IPS-18a (cell line): ENCODE data around the gene ZNF142.
A peak's percentile ranks its signal among the peaks of the same experiment; 100 is the strongest.
"Not testable (repeated sequence)": the region's sequence is repeated elsewhere in the genome, so short reads cannot be mapped to it uniquely, and the experiment has no call there.

ENCODE experiments used
- H3K27ac ChIP-seq: one replicate; pipeline ENCODE4 v1.5.1; 2013; ENCODE audit warnings: low read length
- H3K27me3 ChIP-seq: one replicate; pipeline ENCODE4 v1.6.1; 2013; ENCODE audit warnings: mild to moderate bottlenecking, low read length; ENCODE audit not compliant: control insufficient read depth, insufficient read depth
- H3K36me3 ChIP-seq: one replicate; pipeline ENCODE4 v1.6.1; 2013; ENCODE audit warnings: low read depth, low read length; ENCODE audit not compliant: control insufficient read depth
- H3K4me1 ChIP-seq: one replicate; pipeline ENCODE4 v1.6.1; 2013; ENCODE audit warnings: low read depth, low read length; ENCODE audit not compliant: control insufficient read depth
- H3K4me3 ChIP-seq: one replicate; pipeline ENCODE4 v1.5.1; 2013; ENCODE audit warnings: low read length
- H3K9ac ChIP-seq: one replicate; pipeline ENCODE4 v1.6.1; 2013; ENCODE audit warnings: mild to moderate bottlenecking, low read length, moderate library complexity
- H3K9me3 ChIP-seq: one replicate; pipeline ENCODE4 v1.6.1; 2013; ENCODE audit warnings: low read depth, low read length; ENCODE audit not compliant: control insufficient read depth

Gene ZNF142

GRCh38 chr2:218659258-218659987 is at the start of gene ZNF142, which contains the start of gene BCS1L:
ZNF142 (minus strand) TSS chr2:218659623; CDS start chr2:218656429, 3,194 bp downstream.
BCS1L (plus strand) TSS chr2:218659683; CDS start chr2:218660988, 1,305 bp downstream.
- Histone ChIP-seq H3K9me3 (no peaks in the 10 kb centered on the region), H3K9ac (peak within 1 kb of the TSS; percentile 93), H3K36me3 (peaks cover 47% of the 10 kb centered on the region), H3K4me1 (no peaks in the 10 kb centered on the region), H3K4me3 (peak within 1 kb of the TSS; percentile 92), H3K27me3 (no peaks in the 10 kb centered on the region), H3K27ac (peak within 1 kb of the TSS; percentile 80)

GRCh38 chr2:218708086-218708485 is 48.7 kb upstream of the ZNF142 start:
- no peak overlapping the region for H3K27ac ChIP-seq
- H3K9me3 ChIP-seq: no peaks in the 10 kb centered on the region
- H3K27me3 ChIP-seq: no peaks in the 10 kb centered on the region
- H3K9ac ChIP-seq: no peak overlapping the region
- H3K36me3 ChIP-seq: no peaks in the 10 kb centered on the region
- no peak overlapping the region for H3K4me3 ChIP-seq
- H3K4me1 ChIP-seq: peaks cover 8% of the 10 kb centered on the region

GRCh38 chr2:218703341-218703740 is 43.9 kb upstream of the ZNF142 start:
- Histone ChIP-seq H3K9ac (no peak overlapping the region), H3K27me3 (no peaks in the 10 kb centered on the region), H3K4me1 (no peaks in the 10 kb centered on the region), H3K4me3 (no peak overlapping the region), H3K9me3 (no peaks in the 10 kb centered on the region), H3K36me3 (peaks cover 16% of the 10 kb centered on the region), H3K27ac (no peak overlapping the region)

GRCh38 chr2:218701806-218702205 is 42.4 kb upstream of the ZNF142 start:
- H3K9ac ChIP-seq: no peak overlapping the region
- H3K36me3 ChIP-seq: peaks cover 16% of the 10 kb centered on the region
- H3K4me1 ChIP-seq: no peaks in the 10 kb centered on the region
- no peak overlapping the region for H3K4me3 ChIP-seq
- no peak overlapping the region for H3K27ac ChIP-seq
- no peaks in the 10 kb centered on the region for H3K9me3 ChIP-seq
- no peaks in the 10 kb centered on the region for H3K27me3 ChIP-seq

GRCh38 chr2:218698885-218699284 is 39.5 kb upstream of the ZNF142 start:
- no peaks in the 10 kb centered on the region for H3K27me3 ChIP-seq
- no peaks in the 10 kb centered on the region for H3K4me1 ChIP-seq
- H3K9me3 ChIP-seq: no peaks in the 10 kb centered on the region
- no peak overlapping the region for H3K9ac ChIP-seq
- peaks cover 22% of the 10 kb centered on the region for H3K36me3 ChIP-seq
- no peak overlapping the region for H3K4me3 ChIP-seq
- no peak overlapping the region for H3K27ac ChIP-seq

- Histone ChIP-seq H3K27ac (no peak overlapping the region), H3K4me1 (no peaks in the 10 kb centered on the region), H3K36me3 (peaks cover 49% of the 10 kb centered on the region), H3K4me3 (no peak overlapping the region), H3K9me3 (no peaks in the 10 kb centered on the region), H3K9ac (no peak overlapping the region), H3K27me3 (no peaks in the 10 kb centered on the region)
These were observed 35.2 kb upstream of the ZNF142 start for GRCh38 chr2:218694405-218695145.

GRCh38 chr2:218691234-218691633 is 31.8 kb upstream of the ZNF142 start:
- Histone ChIP-seq H3K36me3 (peaks cover 40% of the 10 kb centered on the region), H3K27me3 (no peaks in the 10 kb centered on the region), H3K4me3 (no peak overlapping the region), H3K4me1 (no peaks in the 10 kb centered on the region), H3K9me3 (no peaks in the 10 kb centered on the region), H3K27ac (no peak overlapping the region), H3K9ac (no peak overlapping the region)

GRCh38 chr2:218687400-218688060 is 28.1 kb upstream of the ZNF142 start:
- not testable (repeated sequence) for H3K27ac ChIP-seq, H3K9ac ChIP-seq, H3K9me3 ChIP-seq, H3K4me1 ChIP-seq, H3K4me3 ChIP-seq, H3K27me3 ChIP-seq
- peaks cover 21% of the 10 kb centered on the region for H3K36me3 ChIP-seq

- H3K9ac ChIP-seq: no peak overlapping the region
These were observed 20.6 kb upstream of the ZNF142 start for GRCh38 chr2:218680061-218680460.

GRCh38 chr2:218679119-218679518 is 19.7 kb upstream of the ZNF142 start:
- Histone ChIP-seq H3K9ac (no peak overlapping the region), H3K27ac (no peak overlapping the region), H3K36me3 (peaks cover 22% of the 10 kb centered on the region), H3K9me3 (no peaks in the 10 kb centered on the region), H3K4me3 (no peak overlapping the region), H3K4me1 (no peaks in the 10 kb centered on the region), H3K27me3 (no peaks in the 10 kb centered on the region)

More at GRCh38 chr2:218680061-218680460, 20.6 kb upstream of the ZNF142 start:
- Histone ChIP-seq H3K9me3 (no peaks in the 10 kb centered on the region), H3K36me3 (peaks cover 22% of the 10 kb centered on the region), H3K4me3 (no peak overlapping the region), H3K4me1 (no peaks in the 10 kb centered on the region), H3K27ac (no peak overlapping the region), H3K27me3 (no peaks in the 10 kb centered on the region)

- peak within 1 kb of the TSS; percentile 74 for H3K27ac ChIP-seq
- H3K36me3 ChIP-seq: peaks cover 20% of the 10 kb centered on the region
- H3K4me1 ChIP-seq: no peaks in the 10 kb centered on the region
- H3K4me3 ChIP-seq: peak within 1 kb of the TSS; percentile 86
- no peaks in the 10 kb centered on the region for H3K27me3 ChIP-seq
- peak within 1 kb of the TSS; percentile 86 for H3K9ac ChIP-seq
- H3K9me3 ChIP-seq: no peaks in the 10 kb centered on the region
These were observed 12.5 kb upstream of the ZNF142 start, which contains the start of the genes RNF25 and STK36 for GRCh38 chr2:218671654-218672566. RNF25 (minus strand) TSS chr2:218672002; CDS start chr2:218671970, 32 bp downstream. STK36 (plus strand) TSS chr2:218672086; CDS start chr2:218672830, 744 bp downstream.
